ENCODE measurements around the gene CLP1. TPM values are rescaled to one million over a fixed set of nuclear protein-coding genes. Genes with fewer than 3 reads are reported as not detected.
"Not testable (repeated sequence)": the region's sequence is repeated elsewhere in the genome, so short reads cannot be mapped to it uniquely, and the experiment has no call there.

Gene CLP1
- total RNA-seq, 1 donor = 12.6 TPM

- no peak for TF ChIP-seq CTCF (IDR thresholded peaks at IDR 0.05; ENCODE audit: insufficient read depth, low read length)
- no peak for DNase-seq (ENCODE audit: low read depth)
- H3K4me3 ChIP-seq (ENCODE audit: low read depth, low read length) = no peak overlapping the region
Measured at GRCh38 chr11:57698843-57699365, 41.3 kb downstream of the CLP1 start.

- DNase-seq (ENCODE audit: low read depth) = no peak
- TF ChIP-seq CTCF (IDR thresholded peaks at IDR 0.05; ENCODE audit: insufficient read depth, low read length) = no peak
Measured at GRCh38 chr11:57699813-57700212, 42.3 kb downstream of the CLP1 start.

DNA sequence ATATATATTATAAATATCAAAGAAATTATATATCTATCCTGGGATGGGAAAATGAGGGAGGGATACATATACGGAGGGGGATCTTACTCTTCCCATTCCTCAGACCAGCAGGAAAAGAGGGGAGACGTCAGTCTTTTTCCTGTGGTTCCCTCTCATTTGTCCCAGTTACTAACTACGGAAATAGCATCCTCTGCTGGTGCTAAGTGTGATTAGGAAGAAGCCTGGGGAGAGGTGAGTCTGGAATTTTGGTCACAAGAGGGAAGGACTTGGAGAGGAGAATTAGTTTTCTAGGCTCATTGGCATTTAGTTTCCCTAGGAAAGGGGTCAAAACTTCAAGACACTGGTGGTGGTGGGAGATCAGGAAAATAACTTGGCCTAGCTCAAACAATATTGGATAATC, 42.9 kb downstream of the CLP1 start:
- no peak for DNase-seq (ENCODE audit: low read depth)
- H3K4me3 ChIP-seq (ENCODE audit: low read depth, low read length) = no peak overlapping the region
- TF ChIP-seq CTCF (IDR thresholded peaks at IDR 0.05; ENCODE audit: insufficient read depth, low read length) = peak; percentile 18

More at GRCh38 chr11:57699813-57700212, 42.3 kb downstream of the CLP1 start:
- no peak overlapping the region for H3K4me3 ChIP-seq (ENCODE audit: low read depth, low read length)

DNA sequence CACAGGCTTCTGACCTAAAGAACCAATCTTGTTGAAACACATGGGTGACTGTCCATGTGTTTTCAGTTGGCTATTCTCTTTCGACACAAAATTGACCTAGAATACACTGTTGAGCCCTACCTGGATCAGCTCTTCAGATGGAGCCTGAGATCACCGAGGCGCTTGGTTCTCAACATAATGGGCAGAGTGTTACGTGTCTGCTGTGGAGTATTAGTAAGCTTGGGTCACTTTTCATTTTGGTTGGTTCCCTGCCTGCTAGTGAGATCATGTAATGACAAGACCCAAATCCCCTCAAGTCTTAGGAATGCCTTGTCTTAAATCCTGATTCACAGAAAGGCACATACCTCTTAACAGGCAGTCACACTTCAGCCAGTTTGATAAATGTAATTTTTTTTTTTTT, 45.8 kb downstream of the CLP1 start:
- peak; percentile 25 for DNase-seq (ENCODE audit: low read depth)
- no peak overlapping the region for H3K4me3 ChIP-seq (ENCODE audit: low read depth, low read length)
- TF ChIP-seq CTCF (IDR thresholded peaks at IDR 0.05; ENCODE audit: insufficient read depth, low read length) = no peak

- no peak for DNase-seq (ENCODE audit: low read depth)
- no peak for TF ChIP-seq CTCF (IDR thresholded peaks at IDR 0.05; ENCODE audit: insufficient read depth, low read length)
- H3K4me3 ChIP-seq (ENCODE audit: low read depth, low read length) = no peak overlapping the region
Measured at GRCh38 chr11:57704932-57705331, 47.4 kb downstream of the CLP1 start.

GRCh38 chr11:57705432-57705831, 47.9 kb downstream of the CLP1 start:
- not testable (repeated sequence) for H3K4me3 ChIP-seq (ENCODE audit: low read depth, low read length)

DNA sequence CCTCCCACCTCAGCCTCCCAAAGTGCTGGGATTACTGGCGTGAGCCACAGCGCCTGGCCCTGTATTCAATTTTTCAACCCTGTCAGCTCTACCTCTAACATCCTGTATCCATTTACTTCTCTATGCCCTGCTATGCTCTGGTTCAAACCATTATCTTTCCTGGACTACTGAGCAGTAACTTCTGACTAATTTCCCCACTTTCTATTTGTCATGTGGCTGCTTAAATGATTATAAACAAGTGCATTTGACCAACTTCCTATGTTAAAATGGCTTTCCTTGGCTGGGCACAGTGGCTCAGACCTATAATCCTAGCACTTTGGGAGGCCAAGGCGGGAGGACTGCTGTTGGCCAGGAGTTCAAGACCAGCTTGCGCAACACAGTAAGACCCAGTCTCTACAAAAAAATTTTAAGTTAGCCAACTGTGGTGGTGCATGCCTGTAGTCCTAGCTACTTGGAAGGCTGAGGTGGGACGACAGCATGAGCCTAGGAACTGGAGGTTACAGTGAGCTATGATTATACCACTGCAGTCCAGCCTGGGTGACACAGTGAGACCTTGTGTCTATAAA, 52.3 kb downstream of the CLP1 start:
- H3K4me3 ChIP-seq (ENCODE audit: low read depth, low read length) = no peak overlapping the region
- no peak for TF ChIP-seq CTCF (IDR thresholded peaks at IDR 0.05; ENCODE audit: insufficient read depth, low read length)
- DNase-seq (ENCODE audit: low read depth) = no peak

More at GRCh38 chr11:57705432-57705831, 47.9 kb downstream of the CLP1 start:
- DNase-seq (ENCODE audit: low read depth) = not testable (repeated sequence)

Small RNA genes lying within 50 kb of the gene (small RNA-seq; reads per million reads assigned to genes)
- gene MIR130A = 2,491 reads per million, percentile 100 among the genes with 10 or more reads in this experiment

Other genes with a start within 250 kb of the CLP1 start
- gene SLC43A3, start 230.6 kb upstream of the CLP1 start, total RNA-seq (ENCODE audit: low replicate concordance) = 44.3 and 74.3 TPM in 2 replicates
- gene RTN4RL2, start 197.2 kb upstream of the CLP1 start, total RNA-seq (ENCODE audit: low replicate concordance) = 0.09 and 0.90 TPM in 2 replicates
- 11.4 and 15.3 TPM in 2 replicates for gene SLC43A1, start 142.1 kb upstream of the CLP1 start, total RNA-seq (ENCODE audit: low replicate concordance)
- gene TIMM10, start 127.0 kb upstream of the CLP1 start, total RNA-seq (ENCODE audit: low replicate concordance) = 32.1 and 77.5 TPM in 2 replicates
- gene SMTNL1, start 120.2 kb upstream of the CLP1 start, total RNA-seq (ENCODE audit: low replicate concordance) = not detected in 2 replicates
- gene UBE2L6, start 90.1 kb upstream of the CLP1 start, total RNA-seq (ENCODE audit: low replicate concordance) = 30.6 and 41.1 TPM in 2 replicates
- 64.9 and 77.0 TPM in 2 replicates for gene SERPING1, start 60.1 kb upstream of the CLP1 start, total RNA-seq (ENCODE audit: low replicate concordance)
- gene YPEL4, start 7.8 kb upstream of the CLP1 start, total RNA-seq (ENCODE audit: low replicate concordance) = 1.4 and 1.7 TPM in 2 replicates
- gene ZDHHC5, start 10.4 kb downstream of the CLP1 start, total RNA-seq (ENCODE audit: low replicate concordance) = 30.0 and 49.6 TPM in 2 replicates
- 2.6 and 16.9 TPM in 2 replicates for gene MED19, start 54.5 kb downstream of the CLP1 start, total RNA-seq (ENCODE audit: low replicate concordance)
- 46.9 and 66.6 TPM in 2 replicates for gene TMX2, start 54.8 kb downstream of the CLP1 start, total RNA-seq (ENCODE audit: low replicate concordance)
- 63.4 and 139 TPM in 2 replicates for gene SELENOH, start 83.7 kb downstream of the CLP1 start, total RNA-seq (ENCODE audit: low replicate concordance)
- 0.09 TPM in 1 of 2 replicates, not detected in the other for gene BTBD18, start 94.1 kb downstream of the CLP1 start, total RNA-seq (ENCODE audit: low replicate concordance)
- gene CTNND1, start 104.0 kb downstream of the CLP1 start, total RNA-seq (ENCODE audit: low replicate concordance) = 83.1 and 169 TPM in 2 replicates

Measured in fibroblast of the aortic adventitia (primary cell).